Endothelial cell of umbilical vein (primary cell): Measurements from ENCODE around the gene SEBOX. TPM values are rescaled to one million over a fixed set of nuclear protein-coding genes. Genes with fewer than 3 reads are reported as not detected.

ENCODE experiments used
- BruUV-seq: library from RNA; stranded (reverse); fragments of 400-500 nt; replicated peaks from 2 replicates; lab custom pipeline; 2021; lab: Mats Ljungman, UMichigan
- CTCF ChIA-PET: fragments of 300-600, 350-600 bp; sonication (Branson Sonifier 250); formaldehyde crosslinking; loops from one replicate; lab custom pipeline; 2021; ENCODE audit warnings: antibody characterized with exemption, inconsistent platforms; lab: Charles Lee
- POLR2A ChIA-PET: fragments of 300-600, 350-600 bp; sonication (Branson Sonifier 250); formaldehyde crosslinking; loops from one replicate; lab custom pipeline; 2021; ENCODE audit warnings: antibody characterized with exemption, inconsistent platforms; lab: Charles Lee
- DNase-seq: peaks from one replicate; pipeline ENCODE4 v3.0.0-alpha.2; 2011; ENCODE audit warnings: low read depth, low spot score
- FAIRE-seq: peaks from 2 replicates; lab custom pipeline; 2011; peaks lifted over from hg19 to GRCh38; lab: Jason Lieb, UNC
- H2AFZ ChIP-seq: 2 replicates; pipeline ENCODE4 v1.6.0; 2012; ENCODE audit warnings: low read depth, low read length, control low read depth, inconsistent platforms
- H3K27ac ChIP-seq: 2 replicates; pipeline ENCODE4 v1.5.1; 2011; ENCODE audit warnings: low read depth, mild to moderate bottlenecking, control low read depth, low read length, moderate library complexity; ENCODE audit not compliant: insufficient read depth
- H3K27me3 ChIP-seq, 2 experiments: 2 replicates each; pipeline versions ENCODE4 v1.6.0 to v1.6.1; 2011; ENCODE audit warnings: low read length in 2 of 2, mixed read lengths in 1 of 2; ENCODE audit not compliant: control insufficient read depth in 2 of 2, insufficient read depth in 2 of 2
- H3K36me3 ChIP-seq, 2 experiments: 2 replicates in 1 of 2; 3 replicates in 1 of 2; pipeline ENCODE4 v1.5.1; 2011; ENCODE audit warnings: low read length in 2 of 2, mild to moderate bottlenecking in 1 of 2, moderate library complexity in 1 of 2; ENCODE audit not compliant: control insufficient read depth in 2 of 2, insufficient read depth in 2 of 2; ENCODE audit errors: extremely low read depth in 1 of 2
- H3K4me1 ChIP-seq: 3 replicates; pipeline ENCODE4 v1.5.1; 2011; ENCODE audit warnings: mild to moderate bottlenecking, low read length; ENCODE audit not compliant: control insufficient read depth, insufficient read depth; ENCODE audit errors: extremely low read depth
- H3K4me2 ChIP-seq: 2 replicates; pipeline ENCODE4 v1.6.1; 2011; ENCODE audit warnings: low read length, control low read depth, mixed read lengths; ENCODE audit not compliant: insufficient read depth
- H3K4me3 ChIP-seq, 3 experiments: fragments of 200-600 bp in 1 of 3; sonication (generic), shearing (Covaris generic) in 1 of 3; replicated peaks in 1 of 3; 2 replicates each; pipeline ENCODE4 v1.5.1; 2011 to 2016; ENCODE audit warnings: control low read depth in 3 of 3, low read length in 3 of 3, mild to moderate bottlenecking in 2 of 3, inconsistent platforms in 1 of 3, low read depth in 1 of 3, moderate library complexity in 1 of 3; ENCODE audit not compliant: insufficient read depth in 1 of 3
- H3K79me2 ChIP-seq: 2 replicates; pipeline ENCODE4 v1.6.0; 2012; ENCODE audit warnings: low read length, inconsistent platforms; ENCODE audit not compliant: control insufficient read depth, insufficient read depth
- H3K9ac ChIP-seq: replicated peaks from 2 replicates; pipeline ENCODE3; 2011; ENCODE audit warnings: low read length, control low read depth; ENCODE audit not compliant: insufficient read depth; ENCODE audit errors: extremely low read depth
- H3K9me1 ChIP-seq: replicated peaks from 3 replicates; pipeline ENCODE4 v1.6.0; 2011; ENCODE audit warnings: mild to moderate bottlenecking, low read length; ENCODE audit not compliant: control insufficient read depth, insufficient read depth; ENCODE audit errors: extremely low read depth
- H3K9me3 ChIP-seq: replicated peaks from 2 replicates; pipeline ENCODE4 v1.5.1; 2012; ENCODE audit warnings: low read length, inconsistent platforms; ENCODE audit not compliant: control insufficient read depth, insufficient read depth
- H4K20me1 ChIP-seq: replicated peaks from 2 replicates; pipeline ENCODE3; 2011; ENCODE audit warnings: mild to moderate bottlenecking, low read length; ENCODE audit not compliant: control insufficient read depth, insufficient read depth; ENCODE audit errors: extremely low read depth
- CTCF ChIP-seq, 2 donors: IDR thresholded peaks; 1 replicate in 1 of 2; 2 replicates in 1 of 2; pipeline ENCODE4 v1.5.1; 2011; ENCODE audit warnings: low read length in 2 of 2, mild to moderate bottlenecking in 2 of 2, moderate library complexity in 2 of 2, control low read depth in 1 of 2, inconsistent platforms in 1 of 2, low read depth in 1 of 2; ENCODE audit not compliant: insufficient read depth in 1 of 2; ENCODE audit errors: extremely low read depth in 1 of 2
- EZH2 ChIP-seq: IDR thresholded peaks from 2 replicates; pipeline ENCODE4 v1.6.1; 2012; ENCODE audit warnings: borderline replicate concordance, low read depth, mild to moderate bottlenecking, moderate library complexity, low read length, inconsistent platforms; ENCODE audit not compliant: severe bottlenecking
- FOS ChIP-seq: IDR thresholded peaks from 2 replicates; pipeline ENCODE4 v1.6.1; 2011; ENCODE audit warnings: mild to moderate bottlenecking, low read length, moderate library complexity, borderline replicate concordance; ENCODE audit not compliant: insufficient read depth
- GATA2 ChIP-seq: IDR thresholded peaks from 2 replicates; pipeline ENCODE4 v1.7.0; 2011; ENCODE audit warnings: low read depth, mild to moderate bottlenecking, moderate library complexity, mixed read lengths, low read length; ENCODE audit not compliant: insufficient read length, insufficient read depth
- JUN ChIP-seq: IDR thresholded peaks from 2 replicates; pipeline ENCODE4 v1.6.1; 2011; ENCODE audit warnings: borderline replicate concordance, low read depth; ENCODE audit not compliant: insufficient read length, insufficient read depth
- MAX ChIP-seq: IDR thresholded peaks from 2 replicates; pipeline ENCODE4 v1.6.1; 2011; ENCODE audit not compliant: insufficient read depth, insufficient read length
- MYC ChIP-seq: IDR thresholded peaks from one replicate; pipeline ENCODE4 v1.6.1; 2011; ENCODE audit warnings: mild to moderate bottlenecking, low read depth, low read length
- POLR2A ChIP-seq: IDR thresholded peaks from 2 replicates; pipeline ENCODE4 v1.6.1; 2012; ENCODE audit warnings: low read depth, mild to moderate bottlenecking, control low read depth, low read length
- POLR2AphosphoS5 ChIP-seq: IDR thresholded peaks from 2 replicates; pipeline ENCODE4 v1.6.1; 2012; ENCODE audit warnings: low read depth, mild to moderate bottlenecking, control low read depth, low read length, moderate library complexity; ENCODE audit not compliant: insufficient read depth
- dilution Hi-C: fragments of 300-500 bp; cut with MboI; formaldehyde crosslinking; loops from one replicate; pipeline ENCODE4 v1.15.0; 2019; ENCODE audit warnings: low sequenced_read_pairs; ENCODE audit not compliant: extremely low pct_ligation_motif_present
- intact Hi-C: fragments of 100-400 bp; cut with micrococcal nuclease; formaldehyde crosslinking; loops from one replicate; pipeline ENCODE4 v1.10.0; 2022
- polyA plus RNA-seq, 4 experiments: library from polyadenylated mRNA; depleted of rRNA in 3 of 4; stranded (reverse) in 3 of 4; unstranded in 1 of 4; fragments of >200 nt; gene quantifications; 2 replicates each; pipeline versions ENCODE4 v1.2.1 to v1.2.3, GENCODE V29; 2011 to 2012; ENCODE audit warnings: missing spikeins in 1 of 4
- total RNA-seq: library from RNA; stranded (reverse); gene quantifications from 2 replicates; pipeline ENCODE4 v1.2.3, GENCODE V29; 2021

SEBOX gene
- total and polyA plus RNA-seq, 2 donors (not counting 3 experiments of a cell fraction or from before 2014, with no cell fraction given): not detected

DNA sequence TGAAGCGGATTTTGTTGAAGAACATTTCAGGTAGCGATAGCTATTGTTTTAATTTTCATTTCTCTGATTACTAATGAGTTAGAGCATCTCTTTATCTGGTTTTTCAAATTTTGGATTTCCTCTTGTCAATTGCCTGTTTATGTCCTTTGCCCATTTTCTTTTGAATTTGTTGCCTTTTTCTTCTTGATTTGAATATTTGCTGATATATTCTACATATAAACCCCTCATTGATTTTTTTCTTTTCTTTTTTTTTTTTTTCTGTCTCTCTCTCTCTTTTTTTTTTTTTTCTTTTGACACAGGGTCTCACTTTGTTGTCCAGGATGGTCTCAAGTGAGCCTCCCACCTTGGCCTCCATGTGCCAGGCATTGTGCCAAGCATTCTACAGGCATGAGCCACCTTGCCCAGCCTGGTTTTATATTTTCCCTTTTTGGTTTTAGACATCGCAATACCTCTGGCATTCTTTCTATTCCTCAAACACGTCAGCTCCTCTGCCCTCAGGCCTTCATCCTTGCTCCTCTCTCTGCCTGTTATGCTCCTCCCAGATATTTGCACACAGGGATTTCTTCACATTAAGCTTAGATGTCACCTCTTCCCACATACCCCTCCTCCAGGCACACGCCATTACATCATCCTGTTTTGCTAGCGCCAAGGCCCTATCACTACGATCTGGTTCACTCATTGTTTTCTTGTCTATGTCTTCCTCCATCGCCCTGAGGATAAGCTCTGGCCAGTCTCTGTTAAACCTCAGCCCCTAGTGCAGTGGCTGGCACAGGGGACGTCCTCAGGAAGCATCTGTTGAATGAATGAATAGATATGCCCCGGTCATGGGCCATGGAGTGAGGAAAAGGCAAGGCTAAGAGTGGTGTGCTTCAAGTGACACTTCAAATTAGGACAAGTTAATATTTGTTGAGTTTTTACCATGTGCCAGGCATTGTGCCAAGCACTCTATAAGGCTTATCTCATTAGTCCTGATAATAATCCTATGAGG is 15.1 kb upstream of the SEBOX start:
- no peak overlapping the region for H3K4me2 ChIP-seq
- FAIRE-seq: peak; percentile 64

DNA sequence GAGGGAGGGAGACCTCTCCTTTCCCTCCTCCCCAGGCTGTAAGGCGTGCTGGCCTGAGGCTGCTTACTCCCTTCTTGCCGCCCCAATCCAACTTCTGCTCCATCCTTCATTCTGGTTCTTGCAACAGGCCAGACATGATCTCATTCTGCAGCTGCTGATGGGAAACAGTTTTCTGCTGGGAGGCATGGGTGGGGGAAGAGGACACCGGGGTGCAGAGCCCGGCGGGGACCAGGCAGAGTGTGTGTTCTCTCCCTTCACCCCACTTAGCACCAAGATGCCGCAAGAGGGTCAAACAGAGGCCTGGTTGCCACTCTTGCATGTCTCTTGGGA is 7.9 kb upstream of the SEBOX start:
- no peak for DNase-seq
- TSS peak; percentile 16 for BruUV-seq
- dilution Hi-C loops: no loop called here
- no peak for FAIRE-seq
- Histone ChIP-seq H3K27me3 (no peaks in the 10 kb centered on the region), H4K20me1 (no peaks in the 10 kb centered on the region), H3K79me2 (no peaks in the 10 kb centered on the region), H3K4me3 (no peak overlapping the region), H3K9ac (no peak overlapping the region), H2AFZ (no peak overlapping the region), H3K4me2 (no peak overlapping the region), H3K36me3 (no peaks in the 10 kb centered on the region), H3K9me3 (no peaks in the 10 kb centered on the region), H3K27ac (no peak overlapping the region), H3K4me1 (peaks cover 13% of the 10 kb centered on the region), H3K9me1 (no peaks in the 10 kb centered on the region)
- ChIA-PET POLR2A (no interaction called here), CTCF (interaction anchor here (6.7 kb wide), 1 partner anchor 43 kb away, joined by 36 read pairs; no protein-coding TSS in a partner anchor)
- intact Hi-C loops: no loop called here
- no peak for TF ChIP-seq MYC
- TF ChIP-seq EZH2: no peak
- no peak for TF ChIP-seq MAX
- TF ChIP-seq POLR2AphosphoS5: no peak
- no peak for TF ChIP-seq CTCF (IDR thresholded peaks at IDR 0.05; ENCODE audit: extremely low read depth in 1 of 2, insufficient read depth in 1 of 2, low read depth in 1 of 2, low read length in 2 of 2)
- TF ChIP-seq POLR2A: no peak

More for the DNA sequence above, 15.1 kb upstream of the SEBOX start:
- ChIA-PET CTCF (interaction anchor here (0.7 to 2.7 kb wide), 3 partner anchors 13 to 36 kb away, joined by 3 to 28 read pairs (median 5); no protein-coding TSS in a partner anchor), POLR2A (interaction anchor here (0.6 to 0.9 kb wide), 3 partner anchors 8 to 58 kb away, joined by 3 to 7 read pairs (median 6); no protein-coding TSS in a partner anchor)
- H3K4me1 ChIP-seq: peaks cover 14% of the 10 kb centered on the region
- intact Hi-C loops: loop anchor here (2.0 kb wide), 1 partner anchor 37 kb away; no protein-coding TSS in a partner anchor
- DNase-seq: peak; percentile 75
- no peaks in the 10 kb centered on the region for H3K79me2 ChIP-seq
- no TSS peak for BruUV-seq
- H4K20me1 ChIP-seq: no peaks in the 10 kb centered on the region
- no peak overlapping the region for H3K9ac ChIP-seq
- H3K27ac ChIP-seq: no peak overlapping the region
- H2AFZ ChIP-seq: no peak overlapping the region
- no peak overlapping the region for H3K4me3 ChIP-seq
- H3K27me3 ChIP-seq: peaks cover 15 to 17% of the 10 kb centered on the region in 2 experiments
- dilution Hi-C loops: no loop called here
- H3K9me3 ChIP-seq: no peaks in the 10 kb centered on the region
- H3K36me3 ChIP-seq: no peaks in the 10 kb centered on the region
- no peaks in the 10 kb centered on the region for H3K9me1 ChIP-seq
- TF ChIP-seq FOS: no peak
- TF ChIP-seq GATA2: peak; percentile 36
- TF ChIP-seq JUN: peak; percentile 41
